Osteoblast (primary cell): ENCODE data around the gene CNKSR3. TPM values are rescaled to one million over a fixed set of nuclear protein-coding genes. Genes with fewer than 3 reads are reported as not detected.

Source experiments
- DNase-seq: peaks from one replicate; pipeline ENCODE4 v3.0.0; 2011; ENCODE audit warnings: low spot score, mixed read lengths; ENCODE audit not compliant: insufficient read length; ENCODE audit errors: missing footprints
- H2AFZ ChIP-seq: 2 replicates; pipeline ENCODE4 v1.6.0; 2011; ENCODE audit warnings: mild to moderate bottlenecking, low read length
- H3K27ac ChIP-seq: 2 replicates; pipeline ENCODE4 v1.5.1; 2011; ENCODE audit warnings: mild to moderate bottlenecking, low read depth, low read length, moderate library complexity
- H3K27me3 ChIP-seq: 2 replicates; pipeline ENCODE4 v1.6.0; 2012; ENCODE audit warnings: mild to moderate bottlenecking, control low read depth, inconsistent platforms, low read length, moderate library complexity; ENCODE audit not compliant: insufficient read depth
- H3K36me3 ChIP-seq: 2 replicates; pipeline ENCODE4 v1.5.1; 2011; ENCODE audit warnings: mild to moderate bottlenecking, low read length, control low read depth, moderate library complexity; ENCODE audit not compliant: insufficient read depth
- H3K4me1 ChIP-seq: 2 replicates; pipeline ENCODE4 v1.5.1; 2011; ENCODE audit warnings: mild to moderate bottlenecking, low read length, control low read depth, moderate library complexity; ENCODE audit not compliant: insufficient read depth
- H3K4me2 ChIP-seq: 2 replicates; pipeline ENCODE4 v1.6.0; 2011; ENCODE audit warnings: mild to moderate bottlenecking, low read length; ENCODE audit not compliant: insufficient read depth
- H3K4me3 ChIP-seq: fragments of 200-600 bp; sonication (generic); 3 replicates; pipeline ENCODE4 v1.5.1; 2012; ENCODE audit warnings: mild to moderate bottlenecking, low read length, inconsistent platforms; ENCODE audit not compliant: insufficient read depth
- H3K79me2 ChIP-seq: 2 replicates; pipeline ENCODE4 v1.6.0; 2012; ENCODE audit warnings: mild to moderate bottlenecking, low read length, control low read depth, inconsistent platforms; ENCODE audit not compliant: insufficient read depth
- H3K9me3 ChIP-seq: 2 replicates; pipeline ENCODE4 v1.5.1; 2011; ENCODE audit warnings: low read depth, low read length, control low read depth
- H4K20me1 ChIP-seq: 2 replicates; pipeline ENCODE4 v1.6.0; 2012; ENCODE audit warnings: mild to moderate bottlenecking, low read length, control low read depth; ENCODE audit not compliant: insufficient read depth
- CTCF ChIP-seq: IDR thresholded peaks from 2 replicates; pipeline ENCODE4 v1.5.1; 2011; ENCODE audit warnings: mild to moderate bottlenecking, low read depth, low read length, moderate library complexity; ENCODE audit errors: extremely low read depth
- total RNA-seq: library from RNA; depleted of rRNA; stranded (reverse); fragments of >200 nt; gene quantifications from 2 replicates; pipeline ENCODE4 v1.2.3, GENCODE V29; 2012

Gene CNKSR3
- total RNA-seq, 1 donor: 5.4 TPM

- no peak overlapping the region for H3K27ac ChIP-seq
- no peaks in the 10 kb centered on the region for H3K27me3 ChIP-seq
- H3K4me1 ChIP-seq: peaks cover 17% of the 10 kb centered on the region
- H3K4me3 ChIP-seq: no peak overlapping the region
- H3K36me3 ChIP-seq: peaks cover 4% of the 10 kb centered on the region
- no peaks in the 10 kb centered on the region for H4K20me1 ChIP-seq
- TF ChIP-seq CTCF: no peak
- DNase-seq: no peak
- no peaks in the 10 kb centered on the region for H3K9me3 ChIP-seq
- H3K79me2 ChIP-seq: no peaks in the 10 kb centered on the region
- no peak overlapping the region for H2AFZ ChIP-seq
- no peak overlapping the region for H3K4me2 ChIP-seq
Measured at GRCh38 chr6:154399097-154399496, 111.4 kb downstream of the CNKSR3 start.

DNA sequence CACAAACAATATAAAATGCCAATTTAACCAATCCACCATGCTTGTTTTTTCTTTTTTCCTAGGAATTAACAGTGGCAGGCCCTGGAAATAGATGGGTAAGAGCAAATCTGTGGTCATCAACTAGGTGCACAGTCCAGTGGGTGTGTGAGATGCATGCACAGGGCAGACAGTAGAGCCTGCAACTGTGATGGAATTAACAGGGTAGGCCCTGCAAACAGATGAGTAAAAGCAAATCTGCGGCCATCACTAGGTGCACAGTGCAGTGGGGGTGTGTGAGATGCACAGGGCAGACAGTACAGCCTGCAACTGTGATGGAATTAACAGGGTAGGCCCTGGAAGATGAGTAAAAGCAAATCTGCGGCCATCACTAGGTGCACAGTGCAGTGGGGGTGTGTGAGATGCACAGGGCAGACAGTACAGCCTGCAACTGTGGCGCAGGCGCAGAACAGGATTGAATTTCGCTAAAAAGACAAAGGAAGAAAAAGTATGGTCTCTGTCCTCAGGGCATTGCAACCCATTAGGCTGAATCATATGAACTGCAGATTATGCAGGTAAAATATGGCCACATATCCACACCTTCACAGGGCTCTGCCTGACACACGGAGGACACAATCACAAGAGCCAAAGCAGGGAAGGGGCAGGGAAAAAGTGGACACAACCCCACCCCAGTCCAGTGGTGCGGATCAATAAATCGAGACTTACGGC lies 112.8 kb downstream of the CNKSR3 start:
- Histone ChIP-seq H3K36me3 (peaks cover 4% of the 10 kb centered on the region), H3K79me2 (no peaks in the 10 kb centered on the region), H3K4me3 (no peak overlapping the region), H3K27ac (no peak overlapping the region), H3K9me3 (no peaks in the 10 kb centered on the region), H4K20me1 (no peaks in the 10 kb centered on the region), H3K4me2 (no peak overlapping the region), H3K4me1 (peaks cover 8% of the 10 kb centered on the region), H3K27me3 (no peaks in the 10 kb centered on the region), H2AFZ (no peak overlapping the region)
- no peak for TF ChIP-seq CTCF
- DNase-seq: no peak

DNA sequence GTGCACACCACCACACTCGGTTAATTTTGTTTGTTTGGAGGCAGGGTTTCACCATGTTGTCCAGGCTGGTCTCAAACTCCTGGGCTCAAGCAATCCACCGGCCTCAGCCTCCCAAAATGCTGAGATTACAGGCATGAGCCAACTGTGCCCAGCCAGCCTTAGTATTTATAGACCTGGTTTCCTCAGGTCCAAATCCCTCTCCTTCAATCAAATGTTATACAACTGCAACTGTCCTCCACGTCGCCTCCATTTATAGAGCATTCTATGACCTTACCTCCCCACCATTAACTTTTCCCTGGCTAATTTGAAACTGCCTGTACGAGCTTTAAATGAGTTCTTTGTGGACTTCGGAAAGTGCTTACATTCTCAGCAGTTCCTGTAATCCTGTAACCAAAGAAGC lies 114.6 kb downstream of the CNKSR3 start:
- Histone ChIP-seq H3K9me3 (no peaks in the 10 kb centered on the region), H3K4me2 (no peak overlapping the region), H3K27ac (no peak overlapping the region), H3K4me1 (peaks cover 8% of the 10 kb centered on the region), H3K79me2 (no peaks in the 10 kb centered on the region), H3K36me3 (peaks cover 4% of the 10 kb centered on the region), H2AFZ (no peak overlapping the region), H3K4me3 (no peak overlapping the region), H3K27me3 (no peaks in the 10 kb centered on the region), H4K20me1 (no peaks in the 10 kb centered on the region)
- TF ChIP-seq CTCF: no peak
- no peak for DNase-seq

DNA sequence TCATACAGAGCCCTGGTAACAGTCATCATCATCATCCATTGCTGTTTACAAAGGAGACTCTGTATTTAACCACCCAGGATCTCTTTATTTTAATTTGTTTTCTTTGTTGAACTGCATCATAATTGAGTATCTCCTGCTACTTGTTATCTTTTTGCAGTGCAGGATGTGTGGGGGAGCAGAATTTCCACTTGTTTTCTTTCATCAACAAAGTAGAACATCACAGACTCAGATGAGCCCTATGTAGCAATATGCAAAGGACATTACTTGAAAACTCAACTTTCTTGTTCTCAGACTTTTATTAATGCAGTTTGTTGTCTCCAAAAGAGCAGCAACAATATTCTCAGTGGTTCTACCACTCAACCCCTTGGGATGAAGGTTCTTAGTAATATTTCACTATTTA lies 115.2 kb downstream of the CNKSR3 start:
- Histone ChIP-seq H3K4me1 (peaks cover 8% of the 10 kb centered on the region), H2AFZ (no peak overlapping the region), H3K27me3 (no peaks in the 10 kb centered on the region), H3K4me3 (no peak overlapping the region), H3K9me3 (no peaks in the 10 kb centered on the region), H3K79me2 (no peaks in the 10 kb centered on the region), H3K4me2 (no peak overlapping the region), H4K20me1 (no peaks in the 10 kb centered on the region), H3K36me3 (peaks cover 4% of the 10 kb centered on the region), H3K27ac (no peak overlapping the region)
- TF ChIP-seq CTCF: no peak
- DNase-seq: no peak
